CD14-positive monocyte (primary cell): ENCODE measurements around the gene CDH22. TPM values are rescaled to one million over a fixed set of nuclear protein-coding genes. Genes with fewer than 3 reads are reported as not detected.

Experiments used
- DNase-seq, 3 donors: peaks; one replicate each; pipeline ENCODE4 v3.0.0-alpha.2; 2011 to 2022
- H2AFZ ChIP-seq: 2 replicates; pipeline ENCODE4 v1.6.0; 2012; ENCODE audit warnings: mild to moderate bottlenecking, low read depth, low read length, inconsistent platforms; ENCODE audit not compliant: insufficient read depth, poor library complexity, severe bottlenecking
- H3K27ac ChIP-seq, 2 donors: 1 replicate in 1 of 2; 2 replicates in 1 of 2; pipeline ENCODE4 v1.5.1; 2012 to 2013; ENCODE audit warnings: low read length in 2 of 2, control low read depth in 1 of 2, inconsistent platforms in 1 of 2, low read depth in 1 of 2, mild to moderate bottlenecking in 1 of 2
- H3K27me3 ChIP-seq, 2 donors: one replicate each; pipeline versions ENCODE4 v1.6.0 to v1.6.1; 2011 to 2013; ENCODE audit warnings: low read length in 2 of 2; ENCODE audit not compliant: control insufficient read depth in 2 of 2, insufficient read depth in 2 of 2
- H3K36me3 ChIP-seq, 2 donors: replicated peaks in 1 of 2; 1 replicate in 1 of 2; 2 replicates in 1 of 2; pipeline versions ENCODE4 v1.5.1 to v1.6.1; 2012 to 2013; ENCODE audit warnings: low read length in 2 of 2, control low read depth in 1 of 2, inconsistent platforms in 1 of 2, mild to moderate bottlenecking in 1 of 2; ENCODE audit not compliant: insufficient read depth in 2 of 2, control insufficient read depth in 1 of 2
- H3K4me1 ChIP-seq, 2 donors: 1 replicate in 1 of 2; 2 replicates in 1 of 2; pipeline versions ENCODE4 v1.5.1 to v1.6.1; 2012 to 2013; ENCODE audit warnings: low read length in 2 of 2, control low read depth in 1 of 2, inconsistent platforms in 1 of 2, mild to moderate bottlenecking in 1 of 2, moderate library complexity in 1 of 2; ENCODE audit not compliant: insufficient read depth in 2 of 2, control insufficient read depth in 1 of 2
- H3K4me2 ChIP-seq: replicated peaks from 2 replicates; pipeline ENCODE3; 2012; ENCODE audit warnings: low read length, moderate library complexity, mild to moderate bottlenecking; ENCODE audit not compliant: poor library complexity, severe bottlenecking; ENCODE audit errors: extremely low read depth
- H3K4me3 ChIP-seq, 3 experiments: fragments of 200-600 bp in 1 of 3; sonication (generic) in 1 of 3; replicated peaks in 1 of 3; 1 replicate in 2 of 3; 2 replicates in 1 of 3; pipeline ENCODE4 v1.5.1; 2011 to 2013; ENCODE audit warnings: low read length in 3 of 3, mild to moderate bottlenecking in 3 of 3, control low read depth in 2 of 3, low read depth in 2 of 3, inconsistent platforms in 1 of 3, moderate library complexity in 1 of 3
- H3K79me2 ChIP-seq: 2 replicates; pipeline ENCODE4 v1.6.0; 2012; ENCODE audit warnings: mild to moderate bottlenecking, control low read depth, inconsistent platforms, low read length, moderate library complexity; ENCODE audit not compliant: insufficient read depth
- H3K9ac ChIP-seq: 2 replicates; pipeline ENCODE4 v1.6.0; 2017; ENCODE audit warnings: low read length, mild to moderate bottlenecking; ENCODE audit not compliant: insufficient read depth, poor library complexity, severe bottlenecking
- H3K9me3 ChIP-seq, 2 donors: replicated peaks in 1 of 2; 1 replicate in 1 of 2; 2 replicates in 1 of 2; pipeline versions ENCODE4 v1.5.1 to v1.6.1; 2012 to 2013; ENCODE audit warnings: low read length in 2 of 2, control low read depth in 1 of 2; ENCODE audit not compliant: control insufficient read depth in 1 of 2, insufficient read depth in 1 of 2
- H4K20me1 ChIP-seq: 2 replicates; pipeline ENCODE4 v1.6.0; 2012; ENCODE audit warnings: mild to moderate bottlenecking, low read length, control low read depth, moderate library complexity; ENCODE audit not compliant: insufficient read depth
- H3K27ac Mint-ChIP-seq, 7 donors: one replicate each; pipeline ENCODE4 v1.8.0; 2020; ENCODE audit warnings: mild to moderate bottlenecking in 7 of 7, mixed read lengths in 7 of 7, moderate library complexity in 6 of 7, inconsistent platforms in 2 of 7
- H3K27me3 Mint-ChIP-seq, 3 donors: one replicate each; pipeline ENCODE4 v1.8.0; 2021 to 2022; ENCODE audit warnings: low read depth in 3 of 3, mild to moderate bottlenecking in 3 of 3, mixed read lengths in 3 of 3, moderate library complexity in 3 of 3, inconsistent platforms in 1 of 3
- H3K36me3 Mint-ChIP-seq, 2 donors: one replicate each; pipeline ENCODE4 v1.8.0; 2020; ENCODE audit warnings: mixed read lengths in 2 of 2, inconsistent platforms in 1 of 2, mild to moderate bottlenecking in 1 of 2
- H3K4me1 Mint-ChIP-seq: one replicate; pipeline ENCODE4 v1.8.0; 2020; ENCODE audit warnings: mild to moderate bottlenecking, mixed read lengths
- H3K4me3 Mint-ChIP-seq, 2 donors: one replicate each; pipeline ENCODE4 v1.8.0; 2020; ENCODE audit warnings: mild to moderate bottlenecking in 2 of 2, mixed read lengths in 2 of 2, moderate library complexity in 1 of 2
- H3K9me3 Mint-ChIP-seq, 7 donors: one replicate each; pipeline ENCODE4 v1.8.0; 2020 to 2022; ENCODE audit warnings: mixed read lengths in 7 of 7, mild to moderate bottlenecking in 6 of 7, moderate library complexity in 6 of 7, inconsistent platforms in 2 of 7
- WGBS: methylation state at CpG from one replicate; pipeline ENCODE4 v1.1.5; 2013; ENCODE audit warnings: missing lambda C conversion rate; ENCODE audit not compliant: insufficient coverage; 5-methylcytosine and 5-hydroxymethylcytosine counted together
- intact Hi-C, 2 donors: fragments of 100-400 bp; cut with micrococcal nuclease; formaldehyde crosslinking; loops; one replicate each; pipeline versions ENCODE4 v1.15.0 to v1.15.1; 2023
- polyA plus RNA-seq, 3 donors: library from polyadenylated mRNA; depleted of rRNA in 1 of 3; unstranded in 2 of 3; stranded (reverse) in 1 of 3; fragments of 300-500 nt in 2 of 3; fragments of >200 nt in 1 of 3; fragmentation: Illumina TruSeq in 2 of 3; gene quantifications; 1 replicate in 2 of 3; 2 replicates in 1 of 3; pipeline ENCODE4 v1.2.3, GENCODE V29; 2012 to 2021
- TF ChIP-seq, protein P1 (sequence below): fragments of 200-600 bp; IDR thresholded peaks from one replicate; pipeline ENCODE4 v1.8.0; 2022; ENCODE audit warnings: antibody characterized with exemption, mild to moderate bottlenecking

CDH22 gene
- polyA plus RNA-seq, 3 donors = not detected

DNA sequence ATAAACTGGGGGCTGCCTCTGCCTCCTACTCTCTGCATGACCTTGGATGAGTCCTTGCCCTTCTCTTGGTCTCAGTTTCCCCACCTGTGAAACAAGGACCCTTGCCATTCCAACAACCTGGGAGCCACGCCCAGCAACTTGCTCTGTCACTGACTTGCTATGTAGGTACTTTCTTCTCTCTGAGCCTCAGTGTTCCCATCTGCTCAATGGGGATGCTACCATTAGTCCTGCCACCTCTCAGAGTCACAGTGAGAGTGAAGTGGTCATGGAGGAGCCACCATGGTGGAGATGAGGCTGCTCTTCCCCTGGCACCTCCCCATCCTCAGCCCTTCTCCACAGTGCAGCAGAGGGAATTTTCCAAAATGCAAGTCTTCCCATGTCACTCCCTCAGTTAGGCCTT, 70.6 kb downstream of the CDH22 start:
- Mint-ChIP-seq H3K9me3 (no peaks in the 10 kb centered on the region), H3K4me3 (no peak overlapping the region), H3K27me3 (peaks cover 5 to 24% (median 13%) of the 10 kb centered on the region in 3 donors), H3K27ac (no peak overlapping the region), H3K4me1 (peaks cover 5% of the 10 kb centered on the region), H3K36me3 (no peaks in the 10 kb centered on the region)
- no peak overlapping the region for H3K27ac ChIP-seq
- no peak overlapping the region for H3K4me3 ChIP-seq
- TF ChIP-seq, protein P1, sequence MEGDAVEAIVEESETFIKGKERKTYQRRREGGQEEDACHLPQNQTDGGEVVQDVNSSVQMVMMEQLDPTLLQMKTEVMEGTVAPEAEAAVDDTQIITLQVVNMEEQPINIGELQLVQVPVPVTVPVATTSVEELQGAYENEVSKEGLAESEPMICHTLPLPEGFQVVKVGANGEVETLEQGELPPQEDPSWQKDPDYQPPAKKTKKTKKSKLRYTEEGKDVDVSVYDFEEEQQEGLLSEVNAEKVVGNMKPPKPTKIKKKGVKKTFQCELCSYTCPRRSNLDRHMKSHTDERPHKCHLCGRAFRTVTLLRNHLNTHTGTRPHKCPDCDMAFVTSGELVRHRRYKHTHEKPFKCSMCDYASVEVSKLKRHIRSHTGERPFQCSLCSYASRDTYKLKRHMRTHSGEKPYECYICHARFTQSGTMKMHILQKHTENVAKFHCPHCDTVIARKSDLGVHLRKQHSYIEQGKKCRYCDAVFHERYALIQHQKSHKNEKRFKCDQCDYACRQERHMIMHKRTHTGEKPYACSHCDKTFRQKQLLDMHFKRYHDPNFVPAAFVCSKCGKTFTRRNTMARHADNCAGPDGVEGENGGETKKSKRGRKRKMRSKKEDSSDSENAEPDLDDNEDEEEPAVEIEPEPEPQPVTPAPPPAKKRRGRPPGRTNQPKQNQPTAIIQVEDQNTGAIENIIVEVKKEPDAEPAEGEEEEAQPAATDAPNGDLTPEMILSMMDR = no peak
- no peaks in the 10 kb centered on the region for H3K4me1 ChIP-seq
- intact Hi-C loops = no loop called here
- no peak for DNase-seq
- H3K36me3 ChIP-seq = no peaks in the 10 kb centered on the region
- peaks cover 6 to 12% of the 10 kb centered on the region in 2 donors for H3K27me3 ChIP-seq
- 71% methylated on average over 1 of the region's 1 CpG for WGBS
- H3K9ac ChIP-seq = no peak overlapping the region
- no peaks in the 10 kb centered on the region for H3K9me3 ChIP-seq
- no peaks in the 10 kb centered on the region for H4K20me1 ChIP-seq
- H3K4me2 ChIP-seq = no peak overlapping the region
- H3K79me2 ChIP-seq = no peaks in the 10 kb centered on the region
- no peak overlapping the region for H2AFZ ChIP-seq

DNA sequence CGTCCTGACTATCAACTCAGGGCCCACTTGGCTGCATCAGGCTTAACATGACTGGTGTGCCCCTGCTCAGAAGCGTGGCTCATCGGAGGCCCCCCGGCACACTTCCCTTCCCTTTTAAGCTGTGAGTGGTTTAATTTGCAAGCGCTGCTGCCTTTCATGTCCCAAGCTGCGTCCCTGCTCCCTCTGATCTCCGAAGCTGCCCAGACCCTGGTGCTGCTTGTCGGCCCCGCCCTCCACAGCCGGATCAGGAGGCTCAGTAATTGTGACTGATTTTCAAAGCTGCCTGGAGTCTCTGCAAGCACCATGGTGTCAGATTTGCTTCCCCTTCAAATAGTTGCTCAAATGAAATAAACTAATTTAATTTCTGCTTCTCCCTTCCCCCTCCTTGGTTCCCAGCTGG, 71.1 kb downstream of the CDH22 start:
- Histone ChIP-seq H3K79me2 (no peaks in the 10 kb centered on the region), H3K4me3 (no peak overlapping the region), H3K9ac (no peak overlapping the region), H3K9me3 (no peaks in the 10 kb centered on the region), H4K20me1 (no peaks in the 10 kb centered on the region), H3K4me2 (no peak overlapping the region), H2AFZ (no peak overlapping the region), H3K4me1 (no peaks in the 10 kb centered on the region), H3K36me3 (no peaks in the 10 kb centered on the region), H3K27ac (no peak overlapping the region), H3K27me3 (peaks cover 6 to 12% of the 10 kb centered on the region in 2 donors)
- DNase-seq = no peak
- H3K36me3 Mint-ChIP-seq = no peaks in the 10 kb centered on the region
- intact Hi-C loops = no loop called here
- no peak overlapping the region for H3K4me3 Mint-ChIP-seq
- TF ChIP-seq, protein P1 = no peak
- no peaks in the 10 kb centered on the region for H3K9me3 Mint-ChIP-seq
- no peak overlapping the region for H3K27ac Mint-ChIP-seq
- peaks cover 7 to 25% (median 14%) of the 10 kb centered on the region in 3 donors for H3K27me3 Mint-ChIP-seq
- WGBS = 24% methylated on average over 10 of the region's 10 CpGs
- peaks cover 6% of the 10 kb centered on the region for H3K4me1 Mint-ChIP-seq
